A673 (cell line): ENCODE data around the gene CASP5. TPM values are rescaled to one million over a fixed set of nuclear protein-coding genes. Genes with fewer than 3 reads are reported as not detected.
"Not testable (repeated sequence)": the region's sequence is repeated elsewhere in the genome, so short reads cannot be mapped to it uniquely, and the experiment has no call there.

Experiments
- BruUV-seq: library from RNA; stranded (reverse); fragments of 400-500 nt; replicated peaks from 2 replicates; lab custom pipeline; 2021; lab: Mats Ljungman, UMichigan
- CTCF ChIA-PET: fragments of 300-600 bp; sonication (Branson Sonifier 250); formaldehyde crosslinking; loops from one replicate; lab custom pipeline; 2022; ENCODE audit warnings: antibody characterized with exemption; lab: Charles Lee
- POLR2A ChIA-PET: fragments of 300-600 bp; sonication (Branson Sonifier 250); formaldehyde crosslinking; loops from one replicate; lab custom pipeline; 2022; ENCODE audit warnings: antibody characterized with exemption; ENCODE audit not compliant: low non-redundant PET; lab: Charles Lee
- DNase-seq: peaks from one replicate; pipeline ENCODE4 v3.0.0-alpha.2; 2015; ENCODE audit warnings: low spot score
- H3K27ac ChIP-seq: fragments of 200-600 bp; sonication (generic); 2 replicates; pipeline ENCODE4 v1.5.1; 2016; ENCODE audit warnings: mixed run types, low read depth, mild to moderate bottlenecking, mixed read lengths, antibody characterized with exemption, low read length; ENCODE audit not compliant: poor library complexity, severe bottlenecking
- H3K27me3 ChIP-seq: fragments of 200-600 bp; sonication (generic); replicated peaks from 2 replicates; pipeline ENCODE4 v1.6.1; 2017; ENCODE audit warnings: mixed run types, low read depth, mild to moderate bottlenecking, mixed read lengths, antibody characterized with exemption, low read length; ENCODE audit not compliant: insufficient read depth, poor library complexity
- H3K36me3 ChIP-seq: fragments of 200-600 bp; sonication (generic); 2 replicates; pipeline ENCODE4 v1.6.1; 2016; ENCODE audit warnings: mixed run types, mild to moderate bottlenecking, mixed read lengths, antibody characterized with exemption, low read length; ENCODE audit not compliant: insufficient read depth, poor library complexity, severe bottlenecking
- H3K4me1 ChIP-seq: fragments of 200-600 bp; sonication (generic); 2 replicates; pipeline ENCODE4 v1.6.1; 2017; ENCODE audit warnings: mixed run types, mild to moderate bottlenecking, mixed read lengths, antibody characterized with exemption, low read length; ENCODE audit not compliant: insufficient read depth, poor library complexity, severe bottlenecking
- H3K4me3 ChIP-seq: fragments of 200-600 bp; sonication (generic); 2 replicates; pipeline ENCODE4 v1.5.1; 2016; ENCODE audit warnings: low read depth, mixed run types, mild to moderate bottlenecking, mixed read lengths, low read length; ENCODE audit not compliant: poor library complexity, severe bottlenecking
- H3K9me3 ChIP-seq: fragments of 200-600 bp; sonication (generic); 2 replicates; pipeline ENCODE4 v1.6.1; 2016; ENCODE audit warnings: mixed run types, low read depth, mild to moderate bottlenecking, mixed read lengths, antibody characterized with exemption, low read length; ENCODE audit not compliant: poor library complexity, severe bottlenecking
- CTCF ChIP-seq: fragments of 300-800, 200-600 bp; sonication (generic); conservative IDR thresholded peaks from 2 replicates; pipeline ENCODE4 v1.5.1; 2017; ENCODE audit warnings: low read depth, mild to moderate bottlenecking, antibody characterized with exemption, low read length, moderate library complexity, mixed read lengths
- EZH2 ChIP-seq: fragments of 200-600 bp; sonication (generic); IDR thresholded peaks from 2 replicates; pipeline ENCODE4 v1.6.1; 2017; ENCODE audit warnings: borderline replicate concordance, low read depth, mild to moderate bottlenecking, mixed read lengths, antibody characterized with exemption, low read length; ENCODE audit not compliant: poor library complexity, severe bottlenecking
- intact Hi-C: fragments of 100-400 bp; cut with micrococcal nuclease; formaldehyde crosslinking; loops from one replicate; pipeline ENCODE4 v1.10.0; 2022; ENCODE audit not compliant: unreplicated experiment
- total RNA-seq: library from RNA; stranded (reverse); gene quantifications from 2 replicates; pipeline ENCODE4 v1.2.3, GENCODE V29; 2021

Gene CASP5
- total RNA-seq, 1 experiment from 2014 or later: not detected

GRCh38 chr11:105040703-105041102 lies 17.7 kb upstream of the CASP5 start:
- BruUV-seq: no TSS peak
- DNase-seq: no peak
- ChIA-PET POLR2A (no interaction called here), CTCF (no interaction called here)
- TF ChIP-seq CTCF (no peak), EZH2 (no peak)
- intact Hi-C loops: no loop called here
- Histone ChIP-seq H3K36me3 (no peaks in the 10 kb centered on the region), H3K4me3 (no peak overlapping the region), H3K27ac (no peak overlapping the region), H3K27me3 (no peaks in the 10 kb centered on the region), H3K4me1 (peaks cover 13% of the 10 kb centered on the region), H3K9me3 (no peaks in the 10 kb centered on the region)

GRCh38 chr11:105034813-105035620 lies 12.0 kb upstream of the CASP5 start, which contains the start of gene CASP1:
Gene CASP1, minus strand, starts transcription at chr11:105035144. Its CDS starts 31 bp downstream, at chr11:105035113.
- BruUV-seq: no TSS peak
- Histone ChIP-seq H3K4me1 (peaks cover 12% of the 10 kb centered on the region), H3K27me3 (no peaks in the 10 kb centered on the region), H3K27ac (no peak within 1 kb of the TSS), H3K4me3 (peak within 1 kb of the TSS; percentile 24), H3K9me3 (no peaks in the 10 kb centered on the region), H3K36me3 (no peaks in the 10 kb centered on the region)
- peak; percentile 71 for DNase-seq
- TF ChIP-seq CTCF (no peak), EZH2 (no peak)
- POLR2A ChIA-PET: interaction anchor here (0.6 kb wide), 1 partner anchor 64 kb away, joined by 4 read pairs; no protein-coding TSS in a partner anchor
- CTCF ChIA-PET: no interaction called here
- intact Hi-C loops: no loop called here

- POLR2A ChIA-PET, H3K36me3 ChIP-seq, H3K27me3 ChIP-seq, H3K9me3 ChIP-seq, BruUV-seq, intact Hi-C loops, H3K27ac ChIP-seq, CTCF ChIA-PET, DNase-seq: not testable (repeated sequence)
- H3K4me3 ChIP-seq: peak overlapping the region; percentile 24
- H3K4me1 ChIP-seq: peaks cover 12% of the 10 kb centered on the region
Measured at GRCh38 chr11:105034388-105034787, 11.4 kb upstream of the CASP5 start.
